ENCODE measurements around the gene N4BP2L2.

Gene N4BP2L2

GRCh38 chr13:32527151-32527550 lies 11.4 kb downstream of the N4BP2L2 start:
- Histone ChIP-seq H3K4me1 (ENCODE audit: control insufficient read depth, insufficient read depth, low read depth, low read length) (no peaks in the 10 kb centered on the region), H2BK15ac (ENCODE audit: low read depth, poor library complexity, severe bottlenecking) (no peak overlapping the region), H3K4me3 (ENCODE audit: insufficient read depth in 1 of 2, low read depth in 1 of 2, low read length in 2 of 2) (no peak overlapping the region), H3K4me2 (ENCODE audit: low read length, poor library complexity, severe bottlenecking) (no peak overlapping the region), H4K91ac (ENCODE audit: low read length) (no peak overlapping the region), H3K9ac (ENCODE audit: low read length) (no peak overlapping the region), H3K23ac (ENCODE audit: low read length in 2 of 2) (no peak overlapping the region), H3K27ac (ENCODE audit: low read length, poor library complexity, severe bottlenecking) (no peak overlapping the region), H3K14ac (ENCODE audit: low read length in 2 of 2) (no peak overlapping the region), H2BK12ac (ENCODE audit: low read length in 2 of 2) (no peak overlapping the region), H3K36me3 (ENCODE audit: control insufficient read depth in 1 of 2, insufficient read depth in 2 of 2, low read depth in 1 of 2, low read length in 2 of 2) (peaks cover 8 to 49% of the 10 kb centered on the region in 2 experiments), H3K18ac (ENCODE audit: low read depth in 1 of 2, low read length in 2 of 2) (no peak overlapping the region), H3K27me3 (ENCODE audit: control insufficient read depth in 1 of 2, insufficient read depth in 1 of 2, low read length in 2 of 2) (no peaks in the 10 kb centered on the region), H2BK5ac (ENCODE audit: low read depth, low read length, poor library complexity, severe bottlenecking) (no peak overlapping the region), H2BK120ac (ENCODE audit: low read depth, low read length) (no peak overlapping the region), H3K9me3 (ENCODE audit: control insufficient read depth, low read length) (no peaks in the 10 kb centered on the region), H3K4ac (ENCODE audit: low read depth in 1 of 2, low read length in 2 of 2) (no peak overlapping the region), H2AFZ (ENCODE audit: low read depth, low read length) (no peak overlapping the region), H2AK5ac (ENCODE audit: low read length, severe bottlenecking) (no peak overlapping the region), H4K8ac (ENCODE audit: low read length) (no peak overlapping the region), H3K79me1 (replicated peaks; ENCODE audit: low read length, poor library complexity, severe bottlenecking) (peaks cover 6% of the 10 kb centered on the region)
- DNase-seq = no peak
- 98% methylated on average over 3 of the region's 3 CpGs for WGBS

DNA sequence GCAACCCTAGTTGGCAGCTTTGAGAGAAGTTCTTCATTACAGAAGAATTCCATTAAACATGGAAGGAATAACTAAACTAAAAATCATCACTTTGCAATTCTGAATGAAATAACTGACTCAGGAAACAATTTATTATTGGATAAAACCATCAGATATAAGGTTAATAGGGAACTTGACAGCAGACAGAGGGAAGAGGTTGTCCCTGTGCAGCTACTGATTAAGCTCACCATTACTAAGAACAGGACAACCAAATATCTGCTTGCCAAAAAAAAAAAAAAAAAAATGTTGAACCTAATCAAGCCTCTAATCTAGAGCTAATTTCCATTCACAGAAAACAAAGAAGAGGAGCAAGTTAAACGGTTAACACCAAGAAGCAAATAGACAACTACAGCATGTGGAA lies 12.8 kb downstream of the N4BP2L2 start:
- no CpG with 5 or more reads among the region's 1 CpG for WGBS
- Histone ChIP-seq H3K4me3 (ENCODE audit: insufficient read depth in 1 of 2, low read depth in 1 of 2, low read length in 2 of 2) (no peak overlapping the region), H2AK5ac (ENCODE audit: low read length, severe bottlenecking) (no peak overlapping the region), H2BK12ac (ENCODE audit: low read length in 2 of 2) (no peak overlapping the region), H4K8ac (ENCODE audit: low read length) (no peak overlapping the region), H3K9me3 (ENCODE audit: control insufficient read depth, low read length) (no peaks in the 10 kb centered on the region), H3K14ac (ENCODE audit: low read length in 2 of 2) (no peak overlapping the region), H4K91ac (ENCODE audit: low read length) (no peak overlapping the region), H3K4me2 (ENCODE audit: low read length, poor library complexity, severe bottlenecking) (no peak overlapping the region), H2BK120ac (ENCODE audit: low read depth, low read length) (no peak overlapping the region), H3K4me1 (ENCODE audit: control insufficient read depth, insufficient read depth, low read depth, low read length) (no peaks in the 10 kb centered on the region), H3K27ac (ENCODE audit: low read length, poor library complexity, severe bottlenecking) (no peak overlapping the region), H3K27me3 (ENCODE audit: control insufficient read depth in 1 of 2, insufficient read depth in 1 of 2, low read length in 2 of 2) (no peaks in the 10 kb centered on the region), H3K4ac (ENCODE audit: low read depth in 1 of 2, low read length in 2 of 2) (no peak overlapping the region), H3K23ac (ENCODE audit: low read length in 2 of 2) (no peak overlapping the region), H2BK15ac (ENCODE audit: low read depth, poor library complexity, severe bottlenecking) (no peak overlapping the region), H3K18ac (ENCODE audit: low read depth in 1 of 2, low read length in 2 of 2) (no peak overlapping the region), H2AFZ (ENCODE audit: low read depth, low read length) (no peak overlapping the region), H3K79me1 (replicated peaks; ENCODE audit: low read length, poor library complexity, severe bottlenecking) (peaks cover 11% of the 10 kb centered on the region), H2BK5ac (ENCODE audit: low read depth, low read length, poor library complexity, severe bottlenecking) (no peak overlapping the region), H3K9ac (ENCODE audit: low read length) (no peak overlapping the region), H3K36me3 (ENCODE audit: control insufficient read depth in 1 of 2, insufficient read depth in 2 of 2, low read depth in 1 of 2, low read length in 2 of 2) (peaks cover 10 to 55% of the 10 kb centered on the region in 2 experiments)
- DNase-seq = no peak

- no peak overlapping the region for H3K4ac ChIP-seq (ENCODE audit: low read depth in 1 of 2, low read length in 2 of 2)
Measured at GRCh38 chr13:32515246-32515645, 23.3 kb downstream of the N4BP2L2 start.

GRCh38 chr13:32511482-32511881 lies 27.1 kb downstream of the N4BP2L2 start:
- H3K9me3 ChIP-seq (ENCODE audit: control insufficient read depth, low read length) = no peaks in the 10 kb centered on the region
- H2AFZ ChIP-seq (ENCODE audit: low read depth, low read length) = no peak overlapping the region
- no peak overlapping the region for H2AK5ac ChIP-seq (ENCODE audit: low read length, severe bottlenecking)

More at GRCh38 chr13:32515246-32515645, 23.3 kb downstream of the N4BP2L2 start:
- no peaks in the 10 kb centered on the region for H3K9me3 ChIP-seq (ENCODE audit: control insufficient read depth, low read length)
- DNase-seq = peak; percentile 17
- no peaks in the 10 kb centered on the region for H3K4me1 ChIP-seq (ENCODE audit: control insufficient read depth, insufficient read depth, low read depth, low read length)
- H3K27me3 ChIP-seq (ENCODE audit: control insufficient read depth in 1 of 2, insufficient read depth in 1 of 2, low read length in 2 of 2) = no peaks in the 10 kb centered on the region
- H3K4me2 ChIP-seq (ENCODE audit: low read length, poor library complexity, severe bottlenecking) = no peak overlapping the region
- no peak overlapping the region for H2AFZ ChIP-seq (ENCODE audit: low read depth, low read length)
- H4K8ac ChIP-seq (ENCODE audit: low read length) = no peak overlapping the region
- no peak overlapping the region for H3K18ac ChIP-seq (ENCODE audit: low read depth in 1 of 2, low read length in 2 of 2)
- no peak overlapping the region for H3K4me3 ChIP-seq (ENCODE audit: insufficient read depth in 1 of 2, low read depth in 1 of 2, low read length in 2 of 2)
- peaks cover 15 to 82% of the 10 kb centered on the region in 2 experiments for H3K36me3 ChIP-seq (ENCODE audit: control insufficient read depth in 1 of 2, insufficient read depth in 2 of 2, low read depth in 1 of 2, low read length in 2 of 2)
- no peak overlapping the region for H3K14ac ChIP-seq (ENCODE audit: low read length in 2 of 2)
- H3K27ac ChIP-seq (ENCODE audit: low read length, poor library complexity, severe bottlenecking) = no peak overlapping the region
- no CpG with 5 or more reads among the region's 3 CpGs for WGBS
- H3K79me1 ChIP-seq (replicated peaks; ENCODE audit: low read length, poor library complexity, severe bottlenecking) = peaks cover 11% of the 10 kb centered on the region
- no peak overlapping the region for H2BK15ac ChIP-seq (ENCODE audit: low read depth, poor library complexity, severe bottlenecking)
- H2BK120ac ChIP-seq (ENCODE audit: low read depth, low read length) = no peak overlapping the region
- H2AK5ac ChIP-seq (ENCODE audit: low read length, severe bottlenecking) = no peak overlapping the region
- no peak overlapping the region for H3K9ac ChIP-seq (ENCODE audit: low read length)
- no peak overlapping the region for H3K23ac ChIP-seq (ENCODE audit: low read length in 2 of 2)
- no peak overlapping the region for H4K91ac ChIP-seq (ENCODE audit: low read length)
- H2BK12ac ChIP-seq (ENCODE audit: low read length in 2 of 2) = no peak overlapping the region
- H2BK5ac ChIP-seq (ENCODE audit: low read depth, low read length, poor library complexity, severe bottlenecking) = no peak overlapping the region

More at GRCh38 chr13:32511482-32511881, 27.1 kb downstream of the N4BP2L2 start:
- Histone ChIP-seq H3K18ac (ENCODE audit: low read depth in 1 of 2, low read length in 2 of 2) (no peak overlapping the region), H3K9ac (ENCODE audit: low read length) (no peak overlapping the region), H3K27me3 (ENCODE audit: control insufficient read depth in 1 of 2, insufficient read depth in 1 of 2, low read length in 2 of 2) (no peaks in the 10 kb centered on the region), H2BK15ac (ENCODE audit: low read depth, poor library complexity, severe bottlenecking) (no peak overlapping the region), H3K4ac (ENCODE audit: low read depth in 1 of 2, low read length in 2 of 2) (no peak overlapping the region), H3K4me3 (ENCODE audit: insufficient read depth in 1 of 2, low read depth in 1 of 2, low read length in 2 of 2) (no peak overlapping the region), H3K4me2 (ENCODE audit: low read length, poor library complexity, severe bottlenecking) (no peak overlapping the region), H3K4me1 (ENCODE audit: control insufficient read depth, insufficient read depth, low read depth, low read length) (no peaks in the 10 kb centered on the region), H3K27ac (ENCODE audit: low read length, poor library complexity, severe bottlenecking) (no peak overlapping the region), H3K23ac (ENCODE audit: low read length in 2 of 2) (no peak overlapping the region), H3K79me1 (replicated peaks; ENCODE audit: low read length, poor library complexity, severe bottlenecking) (peaks cover 10% of the 10 kb centered on the region), H2BK12ac (ENCODE audit: low read length in 2 of 2) (no peak overlapping the region), H3K14ac (ENCODE audit: low read length in 2 of 2) (no peak overlapping the region), H4K91ac (ENCODE audit: low read length) (no peak overlapping the region), H3K36me3 (ENCODE audit: control insufficient read depth in 1 of 2, insufficient read depth in 2 of 2, low read depth in 1 of 2, low read length in 2 of 2) (peaks cover 10 to 82% of the 10 kb centered on the region in 2 experiments), H4K8ac (ENCODE audit: low read length) (no peak overlapping the region), H2BK5ac (ENCODE audit: low read depth, low read length, poor library complexity, severe bottlenecking) (no peak overlapping the region), H2BK120ac (ENCODE audit: low read depth, low read length) (no peak overlapping the region)
- WGBS = no CpG with 5 or more reads among the region's 4 CpGs
- DNase-seq = no peak

Measured in mesenchymal stem cell (in vitro differentiated cells and primary cell).